ENCODE measurements around the gene KCNJ10. TPM values are rescaled to one million over a fixed set of nuclear protein-coding genes. Genes with fewer than 3 reads are reported as not detected.

The KCNJ10 gene
- total and polyA plus RNA-seq, 2 donors (not counting 3 experiments of a cell fraction or from before 2014, with no cell fraction given), result not detected

GRCh38 chr1:159960721-159961381 is 109.1 kb downstream of the KCNJ10 start:
- TF ChIP-seq MYC (IDR thresholded peaks at IDR 0.05; ENCODE audit: low read depth, low read length) (no peak), EZH2 (IDR thresholded peaks at IDR 0.05; ENCODE audit: borderline replicate concordance, low read depth, low read length, severe bottlenecking) (no peak), MAX (IDR thresholded peaks at IDR 0.05; ENCODE audit: insufficient read depth, insufficient read length) (no peak), CTCF (IDR thresholded peaks at IDR 0.05; ENCODE audit: extremely low read depth in 1 of 2, insufficient read depth in 1 of 2, low read depth in 1 of 2, low read length in 2 of 2) (no peak), JUN (IDR thresholded peaks at IDR 0.05; ENCODE audit: borderline replicate concordance, insufficient read depth, insufficient read length, low read depth) (no peak), GATA2 (IDR thresholded peaks at IDR 0.05; ENCODE audit: insufficient read depth, insufficient read length, low read depth, low read length) (no peak)
- dilution Hi-C loops (cut with MboI; ENCODE audit: extremely low pct_ligation_motif_present, low sequenced_read_pairs) (no loop called here), intact Hi-C loops (cut with micrococcal nuclease) (no loop called here)
- ChIA-PET POLR2A (no interaction called here), CTCF (no interaction called here)
- Histone ChIP-seq H3K9ac (replicated peaks; ENCODE audit: extremely low read depth, insufficient read depth, low read length) (no peak overlapping the region), H3K79me2 (ENCODE audit: control insufficient read depth, insufficient read depth, low read length) (no peaks in the 10 kb centered on the region), H3K27me3 (ENCODE audit: control insufficient read depth in 2 of 2, insufficient read depth in 2 of 2, low read length in 2 of 2) (peaks cover 4 to 13% of the 10 kb centered on the region in 2 experiments), H2AFZ (ENCODE audit: low read depth, low read length) (no peak overlapping the region), H3K36me3 (ENCODE audit: control insufficient read depth in 2 of 2, extremely low read depth in 1 of 2, insufficient read depth in 2 of 2, low read length in 2 of 2) (no peaks in the 10 kb centered on the region), H3K4me3 (replicated peaks in 1 of 3; ENCODE audit: insufficient read depth in 1 of 3, low read depth in 1 of 3, low read length in 3 of 3) (no peak overlapping the region), H3K9me1 (replicated peaks; ENCODE audit: control insufficient read depth, extremely low read depth, insufficient read depth, low read length) (no peaks in the 10 kb centered on the region), H3K9me3 (replicated peaks; ENCODE audit: control insufficient read depth, insufficient read depth, low read length) (no peaks in the 10 kb centered on the region), H3K27ac (ENCODE audit: insufficient read depth, low read depth, low read length) (no peak overlapping the region), H4K20me1 (replicated peaks; ENCODE audit: control insufficient read depth, extremely low read depth, insufficient read depth, low read length) (no peaks in the 10 kb centered on the region), H3K4me1 (ENCODE audit: control insufficient read depth, extremely low read depth, insufficient read depth, low read length) (no peaks in the 10 kb centered on the region), H3K4me2 (ENCODE audit: insufficient read depth, low read length) (no peak overlapping the region)
- BruUV-seq (replicated peaks), result no TSS peak
- FAIRE-seq (no peak), DNase-seq (ENCODE audit: low read depth, low spot score) (no peak)

All from endothelial cell of umbilical vein (primary cell).